Neural cell (in vitro differentiated cells): Measurements from ENCODE around the gene CCDC88A. TPM values are rescaled to one million over a fixed set of nuclear protein-coding genes. Genes with fewer than 3 reads are reported as not detected.
"Not testable (repeated sequence)": the region's sequence is repeated elsewhere in the genome, so short reads cannot be mapped to it uniquely, and the experiment has no call there.

ENCODE experiments used
- H2AFZ ChIP-seq: fragments of 200-600, 300-800 bp; sonication (generic), shearing (Covaris generic); 2 replicates; pipeline ENCODE4 v1.6.0; 2014; ENCODE audit warnings: low read depth, mild to moderate bottlenecking, antibody characterized with exemption, low read length, moderate library complexity
- H3F3A ChIP-seq: fragments of 200-600 bp; shearing (Covaris generic); 2 replicates; pipeline ENCODE4 v1.6.1; 2016; ENCODE audit warnings: mild to moderate bottlenecking, moderate library complexity, mixed read lengths, antibody characterized with exemption, low read length; ENCODE audit not compliant: insufficient read depth, poor library complexity, severe bottlenecking
- H3K27ac ChIP-seq: fragments of 200-600, 300-800 bp; sonication (generic), shearing (Covaris generic); 2 replicates; pipeline ENCODE4 v1.5.1; 2014; ENCODE audit warnings: mild to moderate bottlenecking, low read length, moderate library complexity
- H3K27me3 ChIP-seq: fragments of 300-800, 200-600 bp; sonication (generic), shearing (Covaris generic); 2 replicates; pipeline ENCODE4 v1.6.0; 2014; ENCODE audit warnings: mild to moderate bottlenecking, low read depth, low read length, moderate library complexity; ENCODE audit not compliant: insufficient read depth
- H3K36me3 ChIP-seq: fragments of 300-800, 200-600 bp; sonication (generic), shearing (Covaris generic); 2 replicates; pipeline ENCODE4 v1.5.1; 2014; ENCODE audit warnings: mild to moderate bottlenecking, antibody characterized with exemption, low read length, moderate library complexity; ENCODE audit not compliant: insufficient read depth
- H3K4me2 ChIP-seq: fragments of 300-800, 200-600 bp; sonication (generic), shearing (Covaris generic); 2 replicates; pipeline ENCODE4 v1.6.0; 2014; ENCODE audit warnings: mild to moderate bottlenecking, low read length
- H3K4me3 ChIP-seq: fragments of 300-800, 200-600 bp; sonication (generic), shearing (Covaris generic); 2 replicates; pipeline ENCODE4 v1.5.1; 2014; ENCODE audit warnings: mild to moderate bottlenecking, low read length, moderate library complexity
- H3K79me2 ChIP-seq: fragments of 200-600 bp; shearing (Covaris generic); replicated peaks from 2 replicates; pipeline ENCODE4 v1.6.0; 2014; ENCODE audit warnings: mild to moderate bottlenecking, low read length, moderate library complexity; ENCODE audit not compliant: insufficient read depth
- H3K9ac ChIP-seq: fragments of 300-800, 200-600 bp; sonication (generic), shearing (Covaris generic); 2 replicates; pipeline ENCODE4 v1.6.1; 2016; ENCODE audit warnings: mild to moderate bottlenecking, low read length, mixed read lengths
- H3K9me2 ChIP-seq: fragments of 200-600 bp; shearing (Covaris generic); 2 replicates; pipeline ENCODE4 v1.6.1; 2016; ENCODE audit warnings: mild to moderate bottlenecking, low read length, mixed read lengths; ENCODE audit not compliant: insufficient read depth
- H3K9me3 ChIP-seq: fragments of 200-600, 300-800 bp; sonication (generic), shearing (Covaris generic); 2 replicates; pipeline ENCODE4 v1.6.1; 2016; ENCODE audit warnings: mild to moderate bottlenecking, mixed run types, low read length, moderate library complexity, mixed read lengths
- H4K20me1 ChIP-seq: fragments of 200-600 bp; shearing (Covaris generic); 2 replicates; pipeline ENCODE4 v1.6.1; 2016; ENCODE audit warnings: mild to moderate bottlenecking, mixed run types; ENCODE audit not compliant: insufficient read depth
- CTCF ChIP-seq: fragments of 450-650 bp; IDR thresholded peaks from 2 replicates; pipeline ENCODE4 v1.5.1; 2014; ENCODE audit warnings: antibody characterized with exemption, mild to moderate bottlenecking, moderate library complexity; ENCODE audit not compliant: poor library complexity, severe bottlenecking
- EP300 ChIP-seq: fragments of 450-650 bp; conservative IDR thresholded peaks from 2 replicates; pipeline ENCODE4 v1.6.1; 2014; ENCODE audit warnings: antibody characterized with exemption, mild to moderate bottlenecking, moderate library complexity; ENCODE audit not compliant: poor library complexity, severe bottlenecking
- EZH2 ChIP-seq: fragments of 200-600, 300-800 bp; shearing (Covaris generic), sonication (generic); IDR thresholded peaks from 2 replicates; pipeline ENCODE4 v1.6.1; 2014; ENCODE audit warnings: antibody characterized with exemption, low read length, borderline replicate concordance, mild to moderate bottlenecking; ENCODE audit not compliant: insufficient read depth, poor library complexity, severe bottlenecking
- MXI1 ChIP-seq: fragments of 450-650 bp; conservative IDR thresholded peaks from 2 replicates; pipeline ENCODE4 v1.6.1; 2014; ENCODE audit warnings: antibody characterized with exemption, mild to moderate bottlenecking; ENCODE audit not compliant: poor library complexity, severe bottlenecking
- POLR2AphosphoS5 ChIP-seq: IDR thresholded peaks from 2 replicates; pipeline ENCODE4 v1.6.1; 2012
- RAD21 ChIP-seq: fragments of 450-650 bp; conservative IDR thresholded peaks from 2 replicates; pipeline ENCODE4 v1.6.1; 2014; ENCODE audit warnings: antibody characterized with exemption, mild to moderate bottlenecking, moderate library complexity
- REST ChIP-seq: IDR thresholded peaks from 2 replicates; pipeline ENCODE4 v1.6.1; 2012; ENCODE audit warnings: borderline replicate concordance
- SMC3 ChIP-seq: fragments of 450-650 bp; conservative IDR thresholded peaks from 2 replicates; pipeline ENCODE4 v1.6.1; 2014; ENCODE audit warnings: antibody characterized with exemption, mild to moderate bottlenecking, moderate library complexity; ENCODE audit not compliant: poor library complexity
- TAF1 ChIP-seq: IDR thresholded peaks from 2 replicates; pipeline ENCODE4 v1.6.1; 2012; ENCODE audit warnings: low read depth
- polyA plus RNA-seq: library from polyadenylated mRNA; depleted of rRNA; stranded (reverse); fragments of >200 nt; gene quantifications from 2 replicates; pipeline ENCODE4 v1.2.3, GENCODE V29; 2014

Gene CCDC88A
- polyA plus RNA-seq, 1 donor from 2014 or later: 224 TPM

DNA sequence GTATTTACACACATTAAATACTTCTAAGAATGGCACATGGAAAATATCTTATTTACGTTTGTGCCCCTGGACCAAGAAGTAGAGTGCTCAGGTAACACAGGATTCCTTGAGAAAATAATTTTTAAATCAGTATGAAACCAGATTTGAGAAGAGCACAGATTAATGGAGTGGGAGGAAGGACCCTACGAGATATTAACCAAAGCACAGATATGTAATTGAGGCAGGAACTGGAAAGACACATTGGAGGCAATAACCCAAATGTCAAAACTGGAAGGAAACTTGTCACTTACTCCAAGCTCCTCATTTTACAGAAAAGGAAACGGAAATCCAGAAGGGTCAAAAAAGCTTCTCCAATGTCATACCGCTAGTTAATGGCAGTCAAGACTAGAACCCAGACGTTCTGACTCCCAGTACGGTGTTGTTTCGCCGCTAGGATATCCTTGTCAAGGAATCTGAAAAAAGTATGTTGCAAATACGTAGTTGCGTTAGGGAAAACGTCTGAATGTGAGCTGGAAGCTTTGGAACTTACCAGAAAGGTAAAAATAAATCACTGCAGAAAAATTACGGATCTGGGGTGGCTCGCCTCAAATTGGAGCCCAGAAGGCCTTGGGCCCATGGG lies 151.3 kb downstream of the CCDC88A start:
- Histone ChIP-seq H3K9ac (peak overlapping the region; percentile 70), H4K20me1 (no peaks in the 10 kb centered on the region), H2AFZ (peak overlapping the region; percentile 66), H3K79me2 (no peaks in the 10 kb centered on the region), H3K36me3 (no peaks in the 10 kb centered on the region), H3K9me2 (no peaks in the 10 kb centered on the region), H3F3A (no peaks in the 10 kb centered on the region), H3K9me3 (no peaks in the 10 kb centered on the region), H3K4me2 (peak overlapping the region; percentile 88), H3K4me3 (peak overlapping the region; percentile 74), H3K27me3 (no peaks in the 10 kb centered on the region), H3K27ac (peak overlapping the region; percentile 61)
- no peak for TF ChIP-seq RAD21
- no peak for TF ChIP-seq TAF1
- no peak for TF ChIP-seq EP300
- no peak for TF ChIP-seq CTCF
- no peak for TF ChIP-seq MXI1
- TF ChIP-seq EZH2: no peak
- no peak for TF ChIP-seq SMC3
- TF ChIP-seq REST: no peak
- TF ChIP-seq POLR2AphosphoS5: no peak

GRCh38 chr2:55259586-55259985 lies 160.1 kb downstream of the CCDC88A start:
- H3K4me3 ChIP-seq, H3K36me3 ChIP-seq: not testable (repeated sequence)

GRCh38 chr2:55252832-55253231 lies 166.8 kb downstream of the CCDC88A start:
- Histone ChIP-seq H4K20me1 (no peaks in the 10 kb centered on the region), H3K9ac (no peak overlapping the region), H3K9me3 (no peaks in the 10 kb centered on the region), H3K27me3 (no peaks in the 10 kb centered on the region), H3K4me3 (no peak overlapping the region), H3F3A (no peaks in the 10 kb centered on the region), H3K27ac (no peak overlapping the region), H2AFZ (no peak overlapping the region), H3K9me2 (no peaks in the 10 kb centered on the region), H3K79me2 (no peaks in the 10 kb centered on the region), H3K4me2 (no peak overlapping the region), H3K36me3 (no peaks in the 10 kb centered on the region)
- TF ChIP-seq REST (no peak), TAF1 (no peak), MXI1 (no peak), CTCF (no peak), EZH2 (no peak), RAD21 (no peak), EP300 (no peak), SMC3 (no peak), POLR2AphosphoS5 (no peak)

More at GRCh38 chr2:55259586-55259985, 160.1 kb downstream of the CCDC88A start:
- H3K27me3 ChIP-seq, H3K27ac ChIP-seq, H3K9me2 ChIP-seq, H3K9me3 ChIP-seq, H2AFZ ChIP-seq, H3K79me2 ChIP-seq, H3K4me2 ChIP-seq, H3K9ac ChIP-seq, H4K20me1 ChIP-seq, H3F3A ChIP-seq: not testable (repeated sequence)
